Neural progenitor cell (in vitro differentiated cells): ENCODE measurements around the gene MYBL2.

Experiments
- CTCF ChIP-seq: fragments of 200-600 bp; sonication (generic); IDR thresholded peaks from 2 replicates; pipeline ENCODE4 v1.5.1; 2017; ENCODE audit warnings: antibody characterized with exemption, mild to moderate bottlenecking
- EZH2phosphoT487 ChIP-seq: fragments of 200-600 bp; sonication (generic); IDR thresholded peaks from 2 replicates; pipeline ENCODE4 v1.6.1; 2017; ENCODE audit warnings: antibody characterized with exemption

- TF ChIP-seq CTCF: no peak
- no peak for TF ChIP-seq EZH2phosphoT487
These were observed 78.2 kb downstream of the MYBL2 start for GRCh38 chr20:43744966-43745730.
